ENCODE measurements around the gene MYPN.

GRCh38 chr10:68251151-68251550 lies 141.9 kb downstream of the MYPN start:
- TF ChIP-seq POLR2A (IDR thresholded peaks at IDR 0.05; ENCODE audit: low read length) = no peak
- no peak for TF ChIP-seq GATA1 (IDR thresholded peaks at IDR 0.05; ENCODE audit: low read depth, low read length)

Measured in erythroblast (primary cell).